ENCODE measurements around the gene VWC2. TPM values are rescaled to one million over a fixed set of nuclear protein-coding genes. Genes with fewer than 3 reads are reported as not detected.

Gene VWC2
- total RNA-seq, 2 experiments from 2014 or later = not detected

DNA sequence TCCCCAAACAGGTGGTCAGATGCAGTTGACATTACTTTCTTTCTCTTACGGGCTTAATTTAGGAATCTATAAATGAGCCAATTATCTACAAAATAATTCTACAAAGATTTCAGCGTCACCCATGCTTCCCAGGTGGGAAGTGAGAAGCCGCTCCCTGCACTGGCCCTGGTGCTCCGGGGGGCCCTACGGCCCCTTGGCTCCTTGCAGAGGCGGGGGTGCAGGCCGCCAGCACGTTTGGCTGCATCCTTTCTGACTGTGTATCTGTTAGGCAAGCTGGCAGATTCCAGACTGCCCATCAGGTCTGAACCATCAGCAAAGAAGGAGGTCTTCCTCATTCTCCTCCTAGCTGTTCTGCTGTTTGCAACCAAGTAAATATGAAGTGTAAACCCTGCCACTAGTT, 16.3 kb downstream of the VWC2 start:
- no peak for DNase-seq
- no peak overlapping the region for H3K27ac Mint-ChIP-seq

GRCh38 chr7:49790209-49790608, 16.8 kb downstream of the VWC2 start:
- Mint-ChIP-seq H3K27me3 (ENCODE audit: low read depth) (no peaks in the 10 kb centered on the region), H3K27ac (no peak overlapping the region), H3K4me3 (no peak overlapping the region), H3K4me1 (ENCODE audit: low read depth) (no peaks in the 10 kb centered on the region), H3K9me3 (ENCODE audit: insufficient read depth) (no peaks in the 10 kb centered on the region), H3K36me3 (ENCODE audit: low read depth) (no peaks in the 10 kb centered on the region)
- ATAC-seq (no peak), DNase-seq (no peak)
- ChIA-PET POLR2A (no interaction called here), CTCF (no interaction called here)

More for the DNA sequence above, 16.3 kb downstream of the VWC2 start:
- ChIA-PET CTCF (interaction anchor here (0.9 kb wide), 1 partner anchor 10 kb away, joined by 3 read pairs; no protein-coding TSS in a partner anchor), POLR2A (no interaction called here)
- H3K9me3 Mint-ChIP-seq (ENCODE audit: insufficient read depth) = no peaks in the 10 kb centered on the region
- H3K4me3 Mint-ChIP-seq = no peak overlapping the region
- H3K4me1 Mint-ChIP-seq (ENCODE audit: low read depth) = no peaks in the 10 kb centered on the region
- H3K27me3 Mint-ChIP-seq (ENCODE audit: low read depth) = no peaks in the 10 kb centered on the region
- no peak for ATAC-seq
- no peaks in the 10 kb centered on the region for H3K36me3 Mint-ChIP-seq (ENCODE audit: low read depth)

GRCh38 chr7:49791088-49791741, 17.8 kb downstream of the VWC2 start:
- Mint-ChIP-seq H3K36me3 (ENCODE audit: low read depth) (no peaks in the 10 kb centered on the region), H3K27me3 (ENCODE audit: low read depth) (no peaks in the 10 kb centered on the region), H3K27ac (no peak overlapping the region), H3K9me3 (ENCODE audit: insufficient read depth) (no peaks in the 10 kb centered on the region), H3K4me1 (ENCODE audit: low read depth) (no peaks in the 10 kb centered on the region), H3K4me3 (no peak overlapping the region)
- DNase-seq (no peak), ATAC-seq (no peak)
- CTCF ChIA-PET = no interaction called here
- POLR2A ChIA-PET = no interaction called here

DNA sequence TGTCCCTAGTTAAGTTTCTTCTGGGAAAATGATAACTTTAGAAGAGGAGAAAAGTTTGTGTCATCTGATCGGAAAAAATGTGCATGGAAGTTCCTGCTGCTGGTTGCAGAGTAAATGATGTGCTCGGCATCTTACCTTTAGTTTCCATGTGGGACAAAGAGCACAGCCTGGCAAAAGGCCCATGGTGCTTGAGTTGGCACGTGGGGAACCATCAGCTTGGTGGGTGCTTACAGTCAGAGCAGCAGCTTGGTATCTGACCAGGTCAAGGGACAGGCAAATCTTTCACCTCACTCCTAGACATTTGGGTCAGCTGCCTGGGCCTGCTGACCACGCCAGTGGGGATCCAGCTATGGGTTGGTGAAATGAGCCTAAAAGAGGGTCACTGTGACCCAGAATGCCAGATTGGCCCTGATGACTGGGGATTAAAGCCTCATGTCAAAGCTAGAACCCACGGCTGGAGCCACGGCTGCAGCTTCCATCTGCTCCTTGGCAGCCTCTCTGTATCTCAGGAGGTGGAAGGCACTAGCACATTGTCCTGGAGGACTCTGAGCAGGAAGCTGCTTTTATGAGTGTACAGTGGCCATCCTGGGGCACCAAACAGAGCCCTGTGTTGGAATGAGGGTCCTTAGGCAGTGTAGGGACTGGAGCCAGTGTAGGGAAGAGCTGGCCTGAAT, 24.7 kb downstream of the VWC2 start:
- H3K4me3 Mint-ChIP-seq = no peak overlapping the region
- H3K4me1 Mint-ChIP-seq (ENCODE audit: low read depth) = no peaks in the 10 kb centered on the region
- no peak overlapping the region for H3K27ac Mint-ChIP-seq
- ChIA-PET POLR2A (no interaction called here), CTCF (no interaction called here)
- H3K36me3 Mint-ChIP-seq (ENCODE audit: low read depth) = no peaks in the 10 kb centered on the region
- no peaks in the 10 kb centered on the region for H3K27me3 Mint-ChIP-seq (ENCODE audit: low read depth)
- ATAC-seq (no peak), DNase-seq (no peak)
- H3K9me3 Mint-ChIP-seq (ENCODE audit: insufficient read depth) = no peaks in the 10 kb centered on the region

DNA sequence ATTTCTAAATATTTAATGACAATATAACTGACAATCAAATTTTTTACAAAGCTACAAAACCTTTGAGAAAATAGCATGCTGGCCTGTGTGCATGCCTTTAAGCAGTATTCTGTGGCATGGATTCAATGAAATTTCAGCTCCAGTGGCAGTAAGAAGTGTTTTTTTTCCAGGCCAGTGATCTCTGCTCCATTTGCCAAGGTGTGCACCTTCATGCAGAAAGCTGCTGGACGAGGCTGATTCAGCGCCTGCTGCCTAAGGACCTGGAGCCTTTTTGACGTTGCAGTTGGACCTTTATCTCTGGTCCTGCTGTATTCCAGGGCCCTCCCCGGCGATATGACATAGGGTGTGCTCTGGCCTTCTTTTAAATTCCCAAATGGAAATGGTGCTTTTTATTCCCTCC, 26.6 kb downstream of the VWC2 start:
- CTCF ChIA-PET = no interaction called here
- H3K9me3 Mint-ChIP-seq (ENCODE audit: insufficient read depth) = no peaks in the 10 kb centered on the region

DNA sequence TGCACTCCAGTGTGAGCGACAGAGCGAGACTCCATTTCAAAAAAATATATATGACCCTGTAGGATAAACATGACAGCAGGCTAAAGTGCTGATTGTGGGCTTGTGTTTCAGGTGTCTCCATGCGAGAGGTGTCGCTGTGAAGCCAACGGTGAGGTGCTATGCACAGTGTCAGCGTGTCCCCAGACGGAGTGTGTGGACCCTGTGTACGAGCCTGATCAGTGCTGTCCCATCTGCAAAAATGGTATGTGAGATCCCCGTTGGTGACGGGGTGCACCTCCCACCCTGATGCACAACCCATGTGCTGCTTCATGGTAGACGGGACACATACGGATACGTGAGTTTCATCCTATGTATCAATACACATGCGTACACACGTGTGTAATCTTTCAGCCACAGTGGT, 29.2 kb downstream of the VWC2 start:
- no peaks in the 10 kb centered on the region for H3K27me3 Mint-ChIP-seq (ENCODE audit: low read depth)
- no peaks in the 10 kb centered on the region for H3K36me3 Mint-ChIP-seq (ENCODE audit: low read depth)
- CTCF ChIA-PET = no interaction called here
- DNase-seq (no peak), ATAC-seq (no peak)
- POLR2A ChIA-PET = no interaction called here
- H3K9me3 Mint-ChIP-seq (ENCODE audit: insufficient read depth) = no peaks in the 10 kb centered on the region
- no peak overlapping the region for H3K27ac Mint-ChIP-seq
- H3K4me3 Mint-ChIP-seq = no peak overlapping the region
- H3K4me1 Mint-ChIP-seq (ENCODE audit: low read depth) = no peaks in the 10 kb centered on the region

More for the DNA sequence above, 26.6 kb downstream of the VWC2 start:
- ATAC-seq (no peak), DNase-seq (no peak)
- no peaks in the 10 kb centered on the region for H3K4me1 Mint-ChIP-seq (ENCODE audit: low read depth)
- no peak overlapping the region for H3K4me3 Mint-ChIP-seq
- no peaks in the 10 kb centered on the region for H3K36me3 Mint-ChIP-seq (ENCODE audit: low read depth)
- no peak overlapping the region for H3K27ac Mint-ChIP-seq
- POLR2A ChIA-PET = no interaction called here
- H3K27me3 Mint-ChIP-seq (ENCODE audit: low read depth) = no peaks in the 10 kb centered on the region

DNA sequence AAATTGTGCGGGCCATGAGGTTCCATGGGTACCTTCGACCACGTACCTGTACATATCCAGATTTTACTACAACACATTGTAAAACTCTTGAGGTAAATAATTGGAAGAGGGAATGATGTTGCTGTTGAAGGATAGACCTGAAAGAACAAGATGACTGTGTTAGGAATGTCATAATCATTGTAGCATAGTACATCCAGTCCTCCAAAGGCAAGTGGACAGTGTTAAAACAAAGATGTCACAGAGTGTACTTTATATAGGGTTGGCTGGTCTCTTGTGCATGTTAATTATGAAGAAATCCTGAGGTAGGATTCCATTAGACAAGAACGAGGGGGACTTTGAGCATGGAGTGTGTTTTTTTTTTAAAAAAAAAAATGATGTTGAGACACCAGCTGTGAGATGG, 30.4 kb downstream of the VWC2 start:
- no peak overlapping the region for H3K27ac Mint-ChIP-seq
- ATAC-seq = no peak
- H3K9me3 Mint-ChIP-seq (ENCODE audit: insufficient read depth) = no peaks in the 10 kb centered on the region
- no peaks in the 10 kb centered on the region for H3K4me1 Mint-ChIP-seq (ENCODE audit: low read depth)
- no peaks in the 10 kb centered on the region for H3K27me3 Mint-ChIP-seq (ENCODE audit: low read depth)
- no peaks in the 10 kb centered on the region for H3K36me3 Mint-ChIP-seq (ENCODE audit: low read depth)
- no peak overlapping the region for H3K4me3 Mint-ChIP-seq
- ChIA-PET CTCF (no interaction called here), POLR2A (no interaction called here)
- DNase-seq = no peak

DNA sequence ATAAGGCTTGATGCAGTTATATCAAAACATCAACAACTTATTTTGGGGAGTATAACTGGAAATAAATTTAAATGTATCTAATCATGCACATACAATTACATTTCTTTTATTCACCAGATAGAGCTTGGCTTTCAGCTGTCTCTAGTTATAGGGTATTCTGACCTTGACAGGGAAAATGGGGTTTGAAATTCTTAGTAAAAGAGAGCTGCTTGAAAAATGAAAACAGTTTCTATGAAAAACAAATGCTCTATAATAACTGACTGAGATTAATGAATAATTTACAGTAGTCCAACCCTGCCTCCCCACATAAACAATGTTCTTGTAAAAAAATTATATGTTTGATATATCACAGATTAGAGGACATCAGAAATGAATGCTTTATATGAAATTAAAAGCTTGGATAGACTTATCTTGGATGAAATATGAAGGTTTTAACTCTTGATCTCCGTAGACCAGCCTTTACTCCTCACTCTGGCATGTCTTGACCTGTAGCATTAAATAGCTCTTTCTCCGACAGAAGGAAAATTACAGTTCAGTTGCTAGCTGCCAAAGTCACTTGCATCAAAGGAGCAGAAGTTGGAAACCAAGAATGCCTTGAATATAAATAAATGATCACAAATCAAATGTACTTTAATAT, 32.1 kb downstream of the VWC2 start:
- DNase-seq (no peak), ATAC-seq (no peak)
- CTCF ChIA-PET = no interaction called here
- Mint-ChIP-seq H3K9me3 (ENCODE audit: insufficient read depth) (no peaks in the 10 kb centered on the region), H3K4me3 (no peak overlapping the region), H3K36me3 (ENCODE audit: low read depth) (no peaks in the 10 kb centered on the region), H3K4me1 (ENCODE audit: low read depth) (no peaks in the 10 kb centered on the region), H3K27me3 (ENCODE audit: low read depth) (no peaks in the 10 kb centered on the region), H3K27ac (no peak overlapping the region)
- POLR2A ChIA-PET = no interaction called here

DNA sequence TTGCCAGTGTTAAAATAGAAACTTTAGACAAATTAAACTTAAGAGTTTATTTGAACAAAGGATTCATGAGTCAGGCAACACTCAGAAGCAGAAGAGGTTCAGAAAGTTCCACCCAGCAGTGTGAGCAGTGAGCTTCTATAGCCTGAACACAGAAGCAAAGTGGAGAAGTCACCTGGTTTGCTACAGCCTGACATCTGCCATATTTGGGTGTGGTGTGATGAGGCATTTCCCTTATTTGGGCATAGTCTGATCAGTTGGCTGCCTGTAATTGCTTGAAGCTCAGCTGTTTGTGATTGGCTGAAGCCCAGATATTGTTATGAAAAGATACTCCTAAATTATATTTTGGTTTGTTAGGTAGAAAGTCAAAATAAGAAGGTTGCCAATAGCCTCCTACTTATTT, 39.1 kb downstream of the VWC2 start:
- Mint-ChIP-seq H3K27ac (no peak overlapping the region), H3K36me3 (ENCODE audit: low read depth) (no peaks in the 10 kb centered on the region), H3K27me3 (ENCODE audit: low read depth) (no peaks in the 10 kb centered on the region), H3K4me1 (ENCODE audit: low read depth) (no peaks in the 10 kb centered on the region), H3K9me3 (ENCODE audit: insufficient read depth) (no peaks in the 10 kb centered on the region), H3K4me3 (no peak overlapping the region)
- POLR2A ChIA-PET = no interaction called here
- CTCF ChIA-PET = no interaction called here
- DNase-seq (no peak), ATAC-seq (no peak)

DNA sequence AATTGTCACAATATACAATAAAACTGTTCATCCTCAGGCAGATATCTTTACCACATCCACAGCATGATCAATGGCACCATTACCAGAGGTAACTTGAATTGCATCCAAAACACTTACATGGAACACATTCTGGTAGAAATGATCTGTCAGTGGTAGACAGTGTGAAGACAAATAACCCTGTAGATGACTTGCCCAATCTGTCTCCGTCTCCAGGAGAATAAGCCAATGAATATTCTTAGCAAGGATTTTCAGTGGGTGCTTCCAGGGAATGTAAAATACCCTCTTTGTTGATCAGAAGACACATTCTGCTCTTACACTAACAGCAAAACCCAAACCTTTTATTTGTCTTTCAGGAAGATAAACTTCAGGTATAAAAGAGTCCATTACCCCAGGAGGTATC, 43.8 kb downstream of the VWC2 start:
- Mint-ChIP-seq H3K4me1 (ENCODE audit: low read depth) (no peaks in the 10 kb centered on the region), H3K4me3 (no peak overlapping the region), H3K9me3 (ENCODE audit: insufficient read depth) (no peaks in the 10 kb centered on the region), H3K27me3 (ENCODE audit: low read depth) (no peaks in the 10 kb centered on the region), H3K36me3 (ENCODE audit: low read depth) (no peaks in the 10 kb centered on the region), H3K27ac (no peak overlapping the region)
- POLR2A ChIA-PET = no interaction called here
- CTCF ChIA-PET = no interaction called here
- ATAC-seq = no peak
- DNase-seq = no peak

GRCh38 chr7:49821181-49821580, 47.7 kb downstream of the VWC2 start:
- DNase-seq = no peak
- ChIA-PET POLR2A (no interaction called here), CTCF (no interaction called here)
- no peaks in the 10 kb centered on the region for H3K36me3 Mint-ChIP-seq (ENCODE audit: low read depth)
- H3K27ac Mint-ChIP-seq = no peak overlapping the region
- no peaks in the 10 kb centered on the region for H3K4me1 Mint-ChIP-seq (ENCODE audit: low read depth)
- no peak for ATAC-seq
- H3K9me3 Mint-ChIP-seq (ENCODE audit: insufficient read depth) = no peaks in the 10 kb centered on the region
- H3K4me3 Mint-ChIP-seq = no peak overlapping the region
- peaks cover 2% of the 10 kb centered on the region for H3K27me3 Mint-ChIP-seq (ENCODE audit: low read depth)

DNA sequence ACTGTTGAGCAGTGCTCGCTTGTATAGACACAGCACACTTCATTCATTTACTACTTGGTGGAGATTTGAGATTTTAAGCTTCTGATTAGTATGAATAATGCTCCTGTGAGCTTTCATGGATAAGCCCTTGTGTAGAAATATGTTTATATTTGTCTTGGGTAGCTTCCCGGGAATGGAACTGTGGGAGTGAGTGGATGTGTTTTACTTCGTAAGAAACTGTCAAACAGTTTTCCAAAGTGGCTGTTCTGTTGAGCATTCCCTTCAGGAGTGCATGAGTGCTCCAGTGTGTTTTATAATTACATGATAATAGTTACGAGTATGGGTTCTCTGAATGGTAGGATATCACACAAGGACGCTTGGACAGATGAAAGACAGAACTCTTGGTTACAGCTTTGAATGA, 49.4 kb downstream of the VWC2 start:
- Mint-ChIP-seq H3K27ac (no peak overlapping the region), H3K4me1 (ENCODE audit: low read depth) (no peaks in the 10 kb centered on the region), H3K27me3 (ENCODE audit: low read depth) (peaks cover 2% of the 10 kb centered on the region), H3K9me3 (ENCODE audit: insufficient read depth) (no peaks in the 10 kb centered on the region), H3K36me3 (ENCODE audit: low read depth) (no peaks in the 10 kb centered on the region), H3K4me3 (no peak overlapping the region)
- ChIA-PET POLR2A (no interaction called here), CTCF (no interaction called here)
- no peak for DNase-seq
- ATAC-seq = no peak

- Mint-ChIP-seq H3K27me3 (ENCODE audit: low read depth) (peaks cover 2% of the 10 kb centered on the region), H3K4me3 (no peak overlapping the region), H3K9me3 (ENCODE audit: insufficient read depth) (no peaks in the 10 kb centered on the region), H3K27ac (no peak overlapping the region), H3K36me3 (ENCODE audit: low read depth) (no peaks in the 10 kb centered on the region), H3K4me1 (ENCODE audit: low read depth) (no peaks in the 10 kb centered on the region)
- ATAC-seq (no peak), DNase-seq (no peak)
- ChIA-PET POLR2A (no interaction called here), CTCF (no interaction called here)
Observed at GRCh38 chr7:49823566-49823965, 50.1 kb downstream of the VWC2 start.
